ENCODE results near the gene SELENOM.
A peak's percentile ranks its signal among the peaks of the same experiment; 100 is the strongest.
"Not testable (repeated sequence)": the region's sequence is repeated elsewhere in the genome, so short reads cannot be mapped to it uniquely, and the experiment has no call there.

Gene SELENOM

DNA sequence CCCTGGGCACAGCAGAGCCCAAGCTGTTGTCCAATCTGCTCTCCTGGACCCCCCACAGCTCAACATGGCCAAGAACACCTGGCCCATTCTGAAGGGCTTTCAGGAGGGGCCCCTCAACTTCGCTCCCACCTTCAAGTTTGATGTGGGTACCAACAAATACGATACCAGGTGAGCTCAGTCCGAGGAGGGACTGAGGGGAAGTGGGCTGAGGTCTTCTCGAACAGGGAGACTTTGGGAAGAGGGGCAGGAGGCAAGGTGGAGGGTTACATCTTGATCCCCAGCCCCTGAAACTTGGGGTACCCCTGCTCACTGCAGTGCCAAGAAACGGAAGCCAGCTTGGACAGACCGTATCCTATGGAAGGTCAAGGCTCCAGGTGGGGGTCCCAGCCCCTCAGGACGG, 20.8 kb upstream of the SELENOM start:
- DNase-seq, result no peak

DNA sequence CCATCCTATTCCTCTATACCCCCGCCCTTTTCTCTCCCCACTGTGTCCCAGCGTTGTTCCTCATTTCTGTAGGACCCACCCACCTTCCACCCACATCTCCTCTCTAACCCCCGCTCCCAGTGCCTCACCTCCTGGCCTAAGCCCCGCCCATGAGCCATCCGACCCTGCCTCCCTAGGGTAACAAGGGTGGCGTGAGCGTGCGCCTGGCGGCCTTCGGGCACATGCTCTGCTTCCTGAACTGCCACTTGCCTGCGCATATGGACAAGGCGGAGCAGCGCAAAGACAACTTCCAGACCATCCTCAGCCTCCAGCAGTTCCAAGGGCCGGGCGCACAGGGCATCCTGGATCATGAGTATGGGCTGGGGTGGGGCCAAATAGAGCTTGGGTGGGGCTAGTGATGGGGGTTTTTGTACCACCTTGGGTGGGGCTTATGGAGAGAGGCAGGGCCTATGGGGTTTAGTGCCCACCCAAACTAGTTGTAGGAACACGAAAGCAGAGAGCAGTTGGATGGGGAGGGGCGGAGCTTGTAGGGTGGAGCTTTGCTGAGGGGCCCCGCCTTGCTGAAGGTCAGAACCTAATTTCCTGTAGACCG, 19.9 kb upstream of the SELENOM start:
- DNase-seq, result no peak

DNA sequence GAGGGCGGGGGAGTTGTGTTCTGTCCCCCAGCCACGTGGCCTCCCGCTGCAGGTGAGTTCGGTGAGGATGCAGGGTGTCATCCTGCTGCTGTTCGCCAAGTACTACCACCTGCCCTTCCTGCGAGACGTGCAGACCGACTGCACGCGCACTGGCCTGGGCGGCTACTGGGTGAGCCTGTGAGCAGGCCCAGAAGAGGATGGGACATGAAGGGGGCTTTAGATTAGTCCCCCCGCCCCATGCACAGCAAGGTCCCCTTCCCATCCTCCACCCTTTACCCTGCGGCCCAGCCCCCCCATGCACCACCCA, 19.5 kb upstream of the SELENOM start:
- DNase-seq, result no peak

DNA sequence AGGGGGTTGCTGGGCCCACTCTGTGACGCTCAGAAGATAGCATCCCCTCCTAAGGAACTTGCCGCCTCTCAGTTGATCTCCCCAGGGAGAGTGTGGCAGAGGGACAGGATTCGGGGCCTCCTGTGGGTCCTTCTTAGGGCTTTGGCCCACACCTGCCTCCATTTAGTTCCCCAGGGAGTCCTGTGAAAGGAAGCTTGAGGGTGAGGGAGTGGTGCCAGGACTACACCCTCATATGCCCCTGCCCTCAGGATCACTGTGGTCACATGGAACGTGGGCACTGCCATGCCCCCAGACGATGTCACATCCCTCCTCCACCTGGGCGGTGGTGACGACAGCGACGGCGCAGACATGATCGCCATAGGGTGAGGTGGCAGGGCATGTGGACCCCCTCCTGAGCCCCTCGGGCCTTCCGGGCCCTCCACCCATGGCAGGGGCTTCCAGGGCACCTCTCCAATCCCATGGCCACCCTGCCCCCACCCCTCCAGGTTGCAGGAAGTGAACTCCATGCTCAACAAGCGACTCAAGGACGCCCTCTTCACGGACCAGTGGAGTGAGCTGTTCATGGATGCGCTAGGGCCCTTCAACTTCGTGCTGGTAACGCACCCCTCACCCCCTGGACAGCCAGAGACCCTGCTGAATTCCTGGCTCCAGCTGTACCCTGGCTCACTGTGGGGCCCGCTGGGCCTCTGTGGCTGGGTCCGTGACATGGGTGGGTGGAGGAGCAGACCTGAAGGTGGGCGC, 18.9 kb upstream of the SELENOM start:
- DNase-seq, result no peak

DNA sequence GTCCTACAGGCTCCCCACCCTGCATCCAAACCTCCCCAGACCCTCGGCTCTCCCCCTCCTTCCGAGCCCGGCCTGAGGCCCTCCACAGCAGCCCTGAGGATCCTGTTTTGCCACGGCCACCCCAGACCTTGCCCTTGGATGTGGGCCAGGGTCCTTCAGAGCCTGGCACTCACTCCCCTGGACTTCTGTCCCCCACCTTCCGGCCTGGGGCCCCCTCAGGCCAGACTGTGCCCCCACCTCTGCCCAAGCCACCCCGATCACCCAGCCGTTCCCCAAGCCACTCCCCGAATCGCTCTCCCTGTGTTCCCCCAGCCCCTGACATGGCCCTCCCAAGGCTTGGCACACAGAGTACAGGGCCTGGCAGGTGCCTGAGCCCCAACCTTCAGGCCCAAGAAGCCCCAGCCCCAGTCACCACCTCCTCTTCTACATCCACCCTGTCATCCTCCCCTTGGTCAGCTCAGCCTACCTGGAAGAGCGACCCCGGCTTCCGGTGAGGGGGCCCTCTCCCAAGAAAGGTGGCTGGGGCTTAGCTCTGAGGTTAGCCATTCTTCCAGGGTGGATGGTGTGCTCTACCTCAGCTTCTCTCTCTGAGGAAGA, 18.3 kb upstream of the SELENOM start:
- DNase-seq, result no peak

DNA sequence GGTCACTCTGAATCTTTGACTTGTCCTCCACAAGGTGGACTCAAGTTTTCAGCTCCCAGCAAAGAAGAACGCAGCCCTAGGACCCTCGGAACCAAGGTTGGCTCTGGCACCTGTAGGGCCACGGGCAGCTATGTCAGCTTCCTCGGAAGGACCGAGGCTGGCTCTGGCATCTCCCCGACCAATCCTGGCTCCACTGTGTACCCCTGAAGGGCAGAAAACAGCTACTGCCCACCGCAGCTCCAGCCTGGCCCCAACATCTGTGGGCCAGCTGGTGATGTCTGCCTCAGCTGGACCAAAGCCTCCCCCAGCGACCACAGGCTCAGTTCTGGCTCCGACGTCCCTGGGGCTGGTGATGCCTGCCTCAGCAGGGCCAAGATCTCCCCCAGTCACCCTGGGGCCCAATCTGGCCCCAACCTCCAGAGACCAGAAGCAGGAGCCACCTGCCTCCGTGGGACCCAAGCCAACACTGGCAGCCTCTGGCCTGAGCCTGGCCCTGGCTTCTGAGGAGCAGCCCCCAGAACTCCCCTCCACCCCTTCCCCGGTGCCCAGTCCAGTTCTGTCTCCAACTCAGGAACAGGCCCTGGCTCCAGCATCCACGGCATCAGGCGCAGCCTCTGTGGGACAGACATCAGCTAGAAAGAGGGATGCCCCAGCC, 17.6 kb upstream of the SELENOM start:
- DNase-seq, result no peak

DNA sequence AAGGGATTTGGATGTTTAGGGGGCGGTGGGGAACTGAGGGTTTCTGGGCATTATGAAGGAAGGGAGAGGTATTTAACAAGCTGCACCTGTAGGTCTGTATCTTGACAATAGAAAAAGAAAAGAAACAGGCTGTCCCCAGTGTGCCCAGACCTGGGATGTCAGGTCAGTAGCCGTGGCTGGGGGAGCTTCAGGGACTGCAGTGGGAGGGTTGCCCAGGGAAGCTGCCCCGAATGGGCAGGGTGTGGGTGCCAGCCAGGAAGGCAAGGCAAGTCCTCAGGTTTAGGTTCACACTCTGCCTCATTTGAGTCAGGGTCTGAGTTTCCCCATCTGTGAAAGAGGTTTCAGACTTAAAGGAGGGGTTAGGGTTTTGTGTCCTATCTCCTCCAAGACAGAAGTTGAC, 16.9 kb upstream of the SELENOM start:
- DNase-seq, result no peak

DNA sequence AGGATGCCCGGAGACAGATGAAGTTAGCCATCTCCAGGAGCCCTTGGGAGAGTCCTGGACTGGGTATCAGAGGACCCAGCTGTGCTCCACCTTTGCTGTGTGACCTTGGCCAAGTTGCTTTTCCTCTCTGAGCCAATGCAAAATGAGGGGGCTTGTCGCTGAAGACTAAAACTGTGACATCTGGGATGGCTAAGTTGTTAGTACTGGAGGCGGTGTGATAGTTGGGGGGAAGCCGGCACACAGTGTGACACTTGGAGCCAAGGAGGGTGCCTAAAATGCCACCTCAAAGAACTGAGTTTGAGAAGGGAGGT, 15.9 kb upstream of the SELENOM start:
- no peak for DNase-seq

DNA sequence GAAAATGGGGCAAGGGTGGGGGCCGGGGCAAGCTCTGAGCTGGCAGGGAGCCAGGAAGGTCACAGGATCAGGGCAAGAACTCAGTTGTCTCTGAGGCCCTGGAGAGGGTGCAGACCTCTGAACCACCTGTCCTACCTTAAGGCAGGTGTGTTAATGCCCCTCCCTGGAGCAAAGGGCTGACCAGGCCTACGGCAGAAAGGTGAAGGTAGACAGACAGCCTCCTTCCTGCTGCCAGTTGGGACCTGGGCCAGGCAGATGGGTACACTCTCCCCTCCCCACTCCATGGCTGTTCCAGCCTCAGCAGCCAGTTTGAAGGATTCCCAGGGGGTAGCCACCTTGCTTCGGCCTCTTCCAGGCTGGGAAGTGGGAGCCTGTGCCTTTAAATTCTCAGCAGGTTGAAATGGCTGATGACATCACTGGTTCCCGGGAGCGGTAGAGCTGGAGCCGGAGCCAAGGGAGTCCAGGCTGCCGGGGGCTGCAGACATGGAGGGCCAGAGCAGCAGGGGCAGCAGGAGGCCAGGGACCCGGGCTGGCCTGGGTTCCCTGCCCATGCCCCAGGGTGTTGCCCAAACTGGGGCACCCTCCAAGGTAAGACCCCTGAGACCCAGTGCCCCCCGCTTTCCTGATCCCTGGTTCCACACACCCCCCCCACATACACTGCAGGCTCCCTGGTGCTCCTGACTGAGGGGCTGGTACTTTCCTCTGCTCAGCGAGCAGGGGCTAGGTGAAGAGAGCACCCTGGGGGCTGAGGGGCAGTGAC, 15.3 kb upstream of the SELENOM start, which contains the start of gene INPP5J:
Gene INPP5J, plus strand, starts transcription at position 435 of the 760 bp plus-strand sequence. Its CDS starts 49 bp downstream, at position 484.
- no peak for DNase-seq

DNA sequence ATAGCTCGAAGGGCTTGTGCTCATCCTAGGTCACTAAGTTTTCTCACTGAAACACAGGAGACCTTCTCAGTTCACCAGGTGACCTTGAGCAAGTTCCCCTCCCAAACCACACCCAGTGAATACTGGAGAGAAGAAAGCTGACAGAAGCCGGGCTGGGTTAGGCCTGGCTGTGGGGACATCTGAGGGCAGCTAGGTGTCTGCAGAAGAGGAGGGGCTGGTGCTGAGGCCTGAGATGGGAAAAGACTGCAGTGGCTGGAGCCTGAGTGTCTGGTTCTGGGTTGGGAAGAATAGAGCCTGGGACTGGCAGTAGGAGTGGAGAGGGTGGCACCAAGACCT, 14.8 kb upstream of the SELENOM start:
- DNase-seq, result no peak

DNA sequence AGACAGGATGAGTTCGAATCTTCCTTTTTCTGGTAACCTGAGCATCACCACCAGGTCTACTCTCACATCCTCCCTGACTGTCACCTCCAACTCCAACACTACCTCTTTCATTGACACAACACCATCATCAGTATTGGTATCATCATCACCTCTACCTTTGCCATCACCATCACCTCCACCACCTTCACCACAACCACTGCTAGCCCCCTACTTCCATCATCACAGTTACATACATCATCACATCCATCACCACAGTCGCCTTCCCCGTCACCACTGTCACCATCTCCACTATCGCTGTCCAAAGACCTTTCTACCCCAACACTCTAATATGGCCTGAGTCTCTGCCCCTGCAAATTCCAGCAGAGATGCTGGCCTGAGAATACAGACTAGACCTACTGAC, 14.0 kb upstream of the SELENOM start:
- DNase-seq, result no peak

DNA sequence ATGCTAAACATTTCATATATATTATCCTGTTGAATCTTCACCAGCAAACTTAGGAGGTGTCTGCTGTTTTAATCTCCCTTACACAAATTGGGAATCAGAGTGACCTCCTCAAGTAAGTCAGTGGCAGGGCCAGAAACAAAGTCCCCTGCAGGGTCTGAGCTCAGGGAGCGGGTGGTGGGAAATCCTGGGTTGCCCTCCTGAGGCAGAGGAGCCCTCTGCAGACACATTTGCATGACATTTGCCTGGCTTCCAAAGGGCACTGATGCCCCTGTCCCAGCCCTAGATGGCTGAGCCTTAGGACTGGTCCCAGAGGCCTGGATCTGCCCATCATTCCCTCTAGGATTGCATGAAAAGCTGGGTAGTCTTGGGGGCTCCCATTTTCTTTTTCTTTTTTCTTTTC, 13.3 kb upstream of the SELENOM start:
- DNase-seq, result no peak

DNA sequence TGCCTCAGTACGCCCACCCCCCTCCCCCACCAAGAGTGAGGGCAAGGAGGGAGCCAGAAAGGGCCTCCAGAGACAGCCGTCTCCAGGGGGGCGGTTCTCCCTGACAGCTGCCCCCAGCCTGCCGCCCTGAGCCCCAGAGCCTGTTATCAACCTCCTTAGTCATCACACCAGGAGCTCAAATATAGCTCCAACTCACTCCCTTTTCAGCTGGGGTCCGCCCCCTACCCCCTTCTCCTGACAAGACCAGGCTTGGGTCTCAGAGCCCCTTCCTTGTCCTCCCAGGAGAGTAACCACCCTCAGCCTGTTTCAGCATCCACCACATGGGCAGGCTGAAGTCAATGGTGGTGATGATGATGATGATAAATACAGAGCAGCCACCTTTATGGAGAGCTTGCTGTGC, 12.9 kb upstream of the SELENOM start:
- DNase-seq, result no peak

DNA sequence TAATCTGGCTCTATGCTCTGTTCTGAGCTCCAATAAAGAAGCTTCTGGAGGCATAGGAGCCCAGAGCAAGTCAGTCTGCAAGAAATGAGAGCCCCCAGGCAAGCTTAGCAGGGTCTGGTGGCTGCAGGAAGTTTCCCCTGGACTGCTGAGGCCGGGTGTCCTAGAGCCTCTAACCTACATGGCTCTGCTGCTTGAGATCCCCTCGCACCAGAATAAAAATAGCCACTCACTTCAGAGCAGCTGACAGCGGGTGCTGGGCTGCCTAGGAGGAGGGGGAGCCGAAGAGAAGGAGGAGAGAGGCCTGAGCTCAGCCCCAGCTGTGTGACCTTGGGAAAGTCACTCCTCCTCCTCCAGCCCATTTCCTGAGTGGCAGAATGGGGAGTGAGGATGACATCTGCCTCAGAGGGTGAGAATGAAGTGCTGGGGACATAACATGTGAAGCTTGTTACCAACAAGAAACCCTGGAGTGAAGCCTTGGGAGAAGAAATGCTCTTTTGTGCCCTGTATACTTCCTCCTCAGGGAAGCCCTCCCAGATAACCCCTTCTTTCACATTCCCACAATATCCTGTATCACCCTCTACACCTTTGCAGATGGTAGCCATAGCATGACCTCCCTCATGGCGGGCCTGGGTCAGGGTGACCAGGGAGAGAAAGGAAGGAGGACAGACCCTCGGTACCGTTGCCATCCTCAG, 11.8 kb upstream of the SELENOM start:
- DNase-seq, result no peak

DNA sequence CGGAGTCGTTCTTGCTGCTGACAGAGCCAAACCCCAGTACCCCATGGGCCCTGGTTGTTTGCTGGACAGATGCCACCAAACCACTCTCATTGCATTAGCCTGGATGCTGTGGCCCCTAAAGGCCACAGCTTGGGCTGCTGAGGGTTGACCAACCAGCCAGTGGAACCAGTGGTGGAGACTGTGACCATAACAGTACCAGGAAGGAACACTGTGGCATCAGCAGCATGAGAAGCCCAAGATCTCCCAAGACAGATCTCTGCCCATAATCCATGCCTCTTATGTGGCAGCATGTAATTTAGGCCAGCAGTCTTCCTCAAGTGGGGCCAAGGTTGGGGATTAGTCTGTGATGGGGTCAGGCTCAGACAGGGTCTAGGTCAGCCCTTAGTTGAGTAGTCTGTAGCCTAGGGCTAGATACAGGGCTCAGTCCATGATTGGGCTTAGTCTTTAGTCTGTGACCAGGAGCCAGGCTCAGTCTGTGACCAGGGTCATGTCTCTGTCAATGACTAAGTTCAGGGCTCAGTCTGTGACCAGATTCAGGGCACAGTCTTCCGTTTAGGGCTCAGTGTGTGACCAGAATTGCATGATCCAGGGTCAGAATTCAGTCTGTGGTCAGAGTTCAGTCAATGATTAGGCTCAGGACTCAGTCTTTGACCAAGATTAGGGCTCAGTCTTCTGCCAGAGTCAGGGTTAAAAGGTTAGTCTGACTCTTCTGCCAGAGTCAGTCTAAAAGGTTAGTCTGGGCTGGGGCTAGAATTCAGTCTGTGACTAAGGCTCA, 10.9 kb upstream of the SELENOM start:
- no peak for DNase-seq

DNA sequence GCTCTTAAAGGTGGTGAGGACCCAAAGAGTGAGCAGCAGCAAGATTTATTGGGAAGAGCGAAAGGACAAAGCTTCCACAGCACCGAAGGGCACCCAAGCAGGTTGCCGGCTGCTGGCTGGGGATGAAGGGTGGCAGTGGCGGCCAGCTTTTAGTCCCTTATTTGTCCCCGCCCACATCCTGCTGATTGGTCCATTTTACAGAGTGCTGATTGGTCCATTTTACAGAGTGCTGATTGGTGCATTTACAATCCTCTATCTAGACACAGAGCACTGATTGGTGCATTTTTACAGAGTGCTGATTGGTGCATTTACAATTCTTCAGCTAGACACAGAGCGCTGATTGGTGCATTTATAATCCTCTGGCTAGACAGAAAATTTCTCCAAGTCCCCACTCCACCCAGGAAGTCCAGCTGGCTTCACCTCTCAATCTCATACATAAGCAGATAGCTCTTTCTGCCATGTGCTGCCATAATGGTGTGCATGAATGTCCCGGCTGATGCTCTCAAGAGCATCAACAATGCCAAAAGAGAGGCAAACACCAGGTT, 5.3 kb upstream of the SELENOM start:
- DNase-seq, result not testable (repeated sequence)

DNA sequence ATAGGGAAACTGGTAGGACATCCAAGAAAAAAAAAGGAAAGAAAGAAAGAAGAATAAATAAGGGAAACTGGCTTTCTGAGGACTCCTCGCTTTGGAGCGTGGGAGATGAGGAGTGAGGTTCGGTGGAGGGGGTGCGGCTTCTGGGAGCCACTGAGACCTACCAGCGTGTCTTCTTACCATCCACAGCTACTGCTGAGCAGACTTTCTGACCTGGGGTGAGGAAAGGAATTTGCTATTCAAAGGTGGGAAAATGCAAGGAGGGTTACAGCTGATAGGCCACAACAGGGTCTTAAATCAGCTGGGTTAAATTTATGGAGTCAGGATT, 488 bp upstream of the SELENOM start:
- DNase-seq, result no peak

DNA sequence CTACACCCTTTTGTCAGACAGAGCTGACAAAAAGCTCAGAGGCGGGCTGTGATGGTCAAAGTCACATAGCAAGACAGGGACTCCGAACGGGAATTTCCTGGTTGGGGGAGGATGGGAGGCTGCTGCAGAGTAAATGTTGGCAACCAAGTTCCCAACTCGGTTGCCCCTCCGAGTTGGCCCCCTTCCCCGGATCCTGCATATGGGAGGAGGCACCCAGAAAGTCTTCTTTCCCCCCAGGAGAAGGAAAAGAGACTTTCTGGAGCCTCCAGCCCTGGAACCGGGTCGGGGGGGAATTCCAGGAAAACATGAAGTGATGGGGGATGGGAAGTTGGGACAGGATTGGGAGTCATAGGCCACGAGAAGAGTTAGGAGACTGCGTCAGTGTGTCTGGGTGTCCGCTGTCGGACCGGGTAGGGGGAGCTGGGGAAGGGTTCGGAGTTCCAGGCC, 614 bp downstream of the SELENOM start:
- DNase-seq, result no peak

DNA sequence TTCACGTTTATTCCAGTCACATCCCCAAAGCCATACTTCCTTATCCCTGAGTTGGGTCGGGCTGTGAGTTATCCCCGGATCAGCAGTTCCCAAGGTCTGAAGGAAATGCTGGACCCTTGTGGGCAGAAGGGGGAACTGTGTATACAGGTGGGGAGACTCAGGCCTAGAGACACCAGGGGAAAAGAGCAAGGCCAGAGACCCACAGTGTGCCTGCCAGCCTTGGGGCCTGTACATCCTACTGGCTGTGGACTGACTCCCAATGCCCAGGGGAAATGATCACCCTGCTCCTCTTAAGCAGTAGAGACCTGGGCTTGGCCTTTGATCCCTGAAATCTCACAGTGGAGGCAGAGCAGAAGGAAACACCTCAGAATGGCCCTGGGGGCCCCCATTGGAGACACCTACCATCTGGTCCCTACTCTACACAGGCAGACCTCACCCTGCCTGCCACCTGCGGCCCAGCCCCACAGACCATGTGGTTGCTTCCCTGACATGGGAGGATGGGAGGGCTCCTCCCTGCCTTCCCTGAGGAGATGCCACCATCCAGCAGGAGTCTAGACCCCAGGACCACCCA, 1.3 kb downstream of the SELENOM start:
- DNase-seq, result no peak

DNA sequence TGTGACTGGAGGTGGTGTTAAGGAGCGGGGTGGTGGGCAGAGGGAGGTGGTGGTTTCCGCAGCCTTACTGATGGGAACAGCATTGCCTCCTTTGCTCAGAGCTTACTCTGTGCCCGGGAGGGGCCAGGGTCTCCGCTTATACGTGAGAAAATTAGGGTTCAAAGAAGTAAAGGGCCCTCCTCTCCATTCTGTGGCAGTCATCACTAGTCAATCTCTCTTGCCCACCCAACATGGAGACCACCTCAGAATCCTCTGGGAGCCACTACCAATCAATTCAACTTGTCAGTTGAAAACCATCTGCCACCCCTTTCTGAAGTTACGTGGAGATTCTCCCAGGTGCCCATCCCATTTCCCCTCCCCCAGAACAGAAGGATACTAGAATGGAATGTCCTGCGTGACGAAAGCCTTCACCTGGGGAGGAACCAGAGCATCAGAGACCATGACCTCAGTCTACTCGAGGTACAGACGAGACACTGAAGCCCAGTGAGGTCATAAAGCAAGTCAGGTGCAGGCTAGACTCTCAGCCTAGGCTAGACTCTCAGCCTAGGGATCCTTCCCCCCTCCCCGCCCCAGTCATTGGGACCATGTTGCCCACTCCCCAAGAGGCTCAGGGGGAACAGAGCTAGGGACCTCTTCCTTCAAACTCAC, 2.0 kb downstream of the SELENOM start:
- DNase-seq, result no peak

DNA sequence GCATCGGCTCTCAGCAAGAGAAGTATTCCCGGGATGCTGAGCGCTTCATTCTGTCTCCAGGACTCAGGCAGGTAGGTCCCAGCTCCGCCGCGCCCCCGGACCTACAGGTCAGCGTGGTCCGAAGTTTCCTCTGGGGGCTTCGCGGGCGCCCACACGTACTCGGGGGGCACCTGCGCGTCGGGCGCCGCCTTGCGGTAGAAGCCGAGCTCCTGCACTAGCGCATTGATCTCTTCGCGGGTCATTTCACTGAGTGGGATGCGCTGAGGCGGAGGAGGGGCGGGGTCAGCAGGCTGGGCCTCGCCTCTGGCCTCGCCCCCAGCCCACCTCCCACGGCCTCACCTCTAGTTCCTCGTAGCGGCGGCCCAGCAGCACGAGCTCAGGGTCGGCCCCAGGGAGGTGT, 2.5 kb downstream of the SELENOM start:
- peak; percentile 25 for DNase-seq

Data from CD4-positive, alpha-beta T cell treated with Interleukin-17A for 1 hour (primary cell).